CD4-positive, alpha-beta T cell treated with Interleukin-21 for 1 hour (primary cell): Measurements from ENCODE around the gene IRF5.
"Not testable (repeated sequence)": the region's sequence is repeated elsewhere in the genome, so short reads cannot be mapped to it uniquely, and the experiment has no call there.

Experiments used
- DNase-seq: peaks from one replicate; pipeline ENCODE4 v3.0.0-alpha.2; 2020

Gene IRF5

GRCh38 chr7:128974241-128974934 is 36.7 kb downstream of the IRF5 start:
- DNase-seq = no peak

DNA sequence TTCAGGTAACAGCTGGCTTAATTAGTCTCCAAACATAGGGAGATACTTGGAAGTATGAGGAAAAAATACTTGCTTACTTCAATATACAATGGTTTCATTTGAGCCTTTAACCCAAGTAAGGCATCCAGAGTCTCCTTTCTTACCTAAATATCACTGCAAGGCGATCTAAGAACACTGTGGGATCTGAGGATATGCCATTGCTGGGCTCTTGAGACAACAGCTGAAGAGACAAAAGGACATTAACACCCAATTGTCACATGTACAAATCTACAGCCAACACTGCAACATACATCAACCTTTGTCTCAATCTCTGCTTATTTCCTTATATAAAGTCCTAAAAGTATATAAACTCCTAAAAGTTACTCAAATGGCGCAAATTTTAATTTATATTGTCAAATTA is 44.4 kb downstream of the IRF5 start:
- no peak for DNase-seq

- DNase-seq = no peak
These were observed 47.9 kb downstream of the IRF5 start for GRCh38 chr7:128985660-128986059.

GRCh38 chr7:128986609-128987008 is 48.9 kb downstream of the IRF5 start:
- no peak for DNase-seq

- DNase-seq = no peak
These were observed 50.6 kb downstream of the IRF5 start for GRCh38 chr7:128988372-128988771.

GRCh38 chr7:128989961-128990360 is 52.2 kb downstream of the IRF5 start:
- no peak for DNase-seq

DNA sequence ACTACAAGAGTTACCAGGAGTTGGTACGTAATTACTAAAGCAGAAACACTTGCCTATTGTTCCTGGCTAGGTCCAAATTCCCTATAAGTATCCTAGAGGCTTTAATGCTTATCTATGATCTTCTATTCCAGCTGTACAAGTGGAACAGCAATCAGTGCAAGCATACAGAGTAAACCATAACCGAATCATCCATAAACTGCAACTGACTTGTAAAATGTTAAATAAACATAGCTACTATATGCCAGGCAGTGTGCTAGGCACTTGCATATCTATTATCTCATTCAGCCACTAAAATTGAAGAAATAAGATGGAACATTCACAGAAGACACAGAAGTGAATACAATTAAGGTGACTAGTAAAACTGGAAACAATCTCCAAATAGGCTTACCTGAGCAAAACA is 55.7 kb downstream of the IRF5 start:
- no peak for DNase-seq

DNA sequence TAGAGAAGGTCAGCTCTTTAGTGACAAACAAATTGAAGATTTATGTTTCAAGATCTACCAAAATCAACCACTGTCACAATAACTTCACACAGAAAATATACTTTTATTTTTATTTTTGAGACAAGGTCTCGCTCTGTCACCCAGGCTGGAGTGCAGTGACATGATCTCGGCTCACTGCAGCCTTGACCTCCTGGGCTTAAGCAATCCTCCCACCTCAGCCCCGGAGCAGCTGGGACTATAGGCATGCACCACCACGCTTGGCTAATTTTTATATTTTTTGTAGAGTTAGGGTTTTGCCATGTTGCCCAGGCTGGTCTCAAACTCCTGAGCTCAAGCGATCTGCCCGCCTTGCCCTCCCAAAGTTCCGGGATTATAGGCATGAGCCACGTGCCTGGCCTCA is 56.8 kb downstream of the IRF5 start:
- not testable (repeated sequence) for DNase-seq

DNA sequence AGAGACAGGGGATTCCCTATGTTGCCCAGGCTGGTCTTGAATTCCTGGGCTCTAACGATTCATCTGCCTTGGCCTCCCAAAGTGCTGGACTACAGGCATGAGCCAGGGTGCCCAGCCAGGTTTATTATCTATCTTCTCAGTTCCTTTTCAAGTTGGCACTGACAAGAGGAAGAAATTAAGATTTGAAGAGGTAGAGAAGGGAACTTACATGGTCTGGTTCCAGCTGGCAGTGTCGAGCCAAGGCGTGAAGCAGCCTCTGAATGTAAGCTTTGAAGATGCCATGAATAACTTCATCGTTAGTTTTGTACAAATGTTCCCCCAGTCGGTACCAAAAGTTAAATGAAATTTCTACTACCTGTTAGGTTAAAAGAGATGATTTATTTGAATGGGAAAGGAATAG is 59.5 kb downstream of the IRF5 start:
- no peak for DNase-seq
